Activated CD8-positive, alpha-beta memory T cell treated with anti-CD3 and anti-CD28 coated beads for 24 hours (primary cell): ENCODE results near the gene HBB.
"Not testable (repeated sequence)": the region's sequence is repeated elsewhere in the genome, so short reads cannot be mapped to it uniquely, and the experiment has no call there.

Experiments
- DNase-seq: peaks from one replicate; pipeline ENCODE4 v3.0.0-alpha.2; 2020

Gene HBB

GRCh38 chr11:5226732-5227310, at the start of gene HBB:
TSS of gene HBB (minus strand) at chr11:5227071. CDS start at chr11:5227021, 50 bp downstream.
- no peak for DNase-seq

GRCh38 chr11:5275369-5276110, 48.7 kb upstream of the HBB start:
- no peak for DNase-seq

GRCh38 chr11:5274395-5274794, 47.5 kb upstream of the HBB start:
- DNase-seq: no peak

DNA sequence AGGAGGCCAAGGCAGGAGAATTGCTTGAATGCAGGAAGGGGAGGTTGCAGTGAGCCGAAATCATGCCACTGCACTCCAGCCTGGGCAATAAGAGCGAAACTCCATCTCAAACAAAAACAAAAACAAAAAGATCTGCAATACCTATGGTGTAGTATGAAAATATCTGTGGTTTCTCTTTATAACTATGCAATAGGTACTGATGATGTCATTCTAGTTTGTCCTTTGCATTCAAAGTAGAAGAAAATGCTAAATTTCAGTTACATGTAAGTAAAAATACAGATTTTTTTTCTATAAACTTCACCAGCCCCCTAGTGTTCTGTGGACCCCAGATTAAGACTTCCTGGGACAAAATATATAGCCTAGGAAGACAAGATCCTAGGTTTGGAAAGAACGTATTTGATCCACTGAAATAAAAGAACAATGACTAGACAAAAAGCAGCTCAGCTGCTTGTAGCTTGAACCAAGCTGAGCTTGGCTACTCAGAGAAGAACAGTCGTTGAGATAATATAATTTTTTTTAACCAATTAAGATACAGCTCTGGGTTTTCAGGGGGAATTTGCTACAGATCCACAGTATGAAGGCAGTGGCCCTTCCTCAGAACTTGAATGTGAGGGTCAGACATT, 45.6 kb upstream of the HBB start:
- no peak for DNase-seq

DNA sequence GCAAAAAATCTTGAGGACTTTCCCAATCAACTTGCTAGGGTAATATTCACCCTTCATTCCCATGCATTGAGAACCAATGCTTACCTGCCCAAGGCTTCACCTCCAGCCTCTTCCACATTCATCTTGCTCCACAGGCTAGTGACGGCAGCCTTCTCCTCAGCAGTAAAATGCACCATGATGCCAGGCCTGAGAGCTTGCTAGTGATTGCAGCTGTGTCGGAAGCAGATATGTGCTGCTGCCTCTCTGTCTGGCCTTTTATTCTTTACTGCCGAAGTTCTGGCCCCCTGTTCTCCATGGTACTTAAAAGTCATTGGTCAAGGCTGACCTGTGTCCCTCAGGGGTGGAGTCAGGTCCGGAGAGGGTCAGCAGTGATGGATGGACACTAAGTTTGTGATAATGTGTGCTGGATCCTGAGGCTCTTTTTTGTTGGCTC, 42.9 kb upstream of the HBB start, which contains the start of gene HBE1:
HBE1 (minus strand) TSS at position 231 of the 433 bp plus-strand sequence; CDS start at position 176, 55 bp downstream.
- no peak for DNase-seq

- no peak for DNase-seq
These were observed 40.2 kb upstream of the HBB start for GRCh38 chr11:5267033-5267563.

DNA sequence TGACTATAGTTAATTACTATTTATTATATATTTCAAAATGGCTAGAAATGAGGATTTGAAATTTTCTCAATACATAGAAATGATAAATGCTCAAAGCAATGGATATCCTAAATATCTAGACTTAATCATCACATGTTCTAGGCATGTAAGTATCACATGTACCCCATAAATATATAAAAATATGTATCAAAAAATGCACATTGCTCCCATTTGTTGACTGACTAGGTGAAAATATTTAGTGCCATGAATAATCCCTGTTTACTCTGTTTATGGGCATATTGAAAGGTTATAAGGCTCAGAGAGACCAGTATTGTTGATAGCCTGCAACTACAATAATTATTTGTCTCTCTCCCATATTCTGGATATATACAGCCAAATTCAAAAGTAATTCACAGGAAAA, 39.7 kb upstream of the HBB start:
- DNase-seq: no peak

DNA sequence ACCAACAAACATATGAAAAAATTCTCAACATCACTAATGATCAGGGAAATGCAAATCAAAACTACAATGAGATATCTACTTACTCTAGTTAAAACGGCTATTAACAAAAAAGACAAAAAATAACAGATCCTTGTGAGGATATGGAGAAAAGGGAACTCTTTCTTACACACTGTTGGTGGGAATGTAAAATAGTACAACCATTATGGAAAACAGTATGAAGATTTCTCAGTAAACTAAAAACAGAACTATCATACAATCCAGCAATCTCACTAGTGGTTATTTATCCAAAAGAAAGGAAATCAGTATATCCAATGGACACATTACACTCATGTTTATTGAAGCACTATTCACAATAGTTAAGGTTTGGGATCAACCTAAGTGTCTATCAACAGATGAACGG, 39.0 kb upstream of the HBB start:
- no peak for DNase-seq

DNA sequence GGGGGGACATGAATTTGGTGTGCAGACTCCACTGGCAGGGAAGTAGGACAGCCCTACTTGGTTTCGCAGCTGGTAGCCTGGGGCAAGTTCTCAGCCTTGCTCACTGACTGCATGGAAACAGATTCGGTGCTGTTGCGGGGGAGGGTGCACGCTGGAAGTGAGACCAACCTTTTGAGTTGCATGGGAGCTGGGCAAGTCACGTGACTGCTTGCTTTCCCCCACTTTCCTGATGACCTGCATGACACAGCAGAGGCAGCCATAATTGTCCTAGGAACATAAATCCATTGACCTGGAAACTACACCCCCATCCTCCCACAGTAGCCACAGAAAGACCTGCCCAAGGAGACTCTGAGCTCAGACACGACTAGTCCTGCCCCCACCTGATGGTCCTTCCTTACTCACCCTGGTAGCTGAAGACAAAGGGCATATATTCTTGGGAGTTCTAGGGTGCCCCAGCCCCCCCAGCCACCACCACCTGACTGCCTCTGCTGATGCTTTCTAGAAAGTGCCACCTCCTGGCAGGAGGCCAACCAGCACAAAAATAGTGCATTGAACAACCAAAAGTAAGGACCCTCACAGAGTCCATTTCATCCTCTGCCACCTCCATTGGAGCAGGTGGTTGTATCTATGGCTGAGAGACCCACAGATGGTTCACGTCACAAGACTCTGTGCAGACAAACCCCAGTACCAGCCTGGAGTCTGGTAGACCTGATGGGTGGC, 31.8 kb upstream of the HBB start:
- no peak for DNase-seq

DNA sequence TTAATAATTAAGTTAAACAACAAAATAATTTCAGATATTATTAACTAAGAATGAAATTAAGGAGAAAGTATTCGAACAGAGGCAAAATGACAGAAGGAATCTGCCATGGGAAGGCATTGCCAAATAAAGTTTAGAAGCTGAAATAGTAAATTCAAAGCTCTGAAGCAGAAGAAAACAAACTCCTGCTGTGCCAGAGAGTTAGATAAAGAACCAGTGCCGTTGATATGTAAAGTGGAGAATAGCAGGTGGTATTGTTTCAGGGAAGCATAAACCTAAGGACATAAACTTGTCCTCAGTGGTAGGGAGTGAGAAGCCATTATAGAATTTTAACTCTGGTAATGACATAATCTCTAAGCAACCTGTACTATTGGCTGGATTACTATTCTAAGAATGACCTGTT, 30.4 kb upstream of the HBB start:
- DNase-seq: no peak

DNA sequence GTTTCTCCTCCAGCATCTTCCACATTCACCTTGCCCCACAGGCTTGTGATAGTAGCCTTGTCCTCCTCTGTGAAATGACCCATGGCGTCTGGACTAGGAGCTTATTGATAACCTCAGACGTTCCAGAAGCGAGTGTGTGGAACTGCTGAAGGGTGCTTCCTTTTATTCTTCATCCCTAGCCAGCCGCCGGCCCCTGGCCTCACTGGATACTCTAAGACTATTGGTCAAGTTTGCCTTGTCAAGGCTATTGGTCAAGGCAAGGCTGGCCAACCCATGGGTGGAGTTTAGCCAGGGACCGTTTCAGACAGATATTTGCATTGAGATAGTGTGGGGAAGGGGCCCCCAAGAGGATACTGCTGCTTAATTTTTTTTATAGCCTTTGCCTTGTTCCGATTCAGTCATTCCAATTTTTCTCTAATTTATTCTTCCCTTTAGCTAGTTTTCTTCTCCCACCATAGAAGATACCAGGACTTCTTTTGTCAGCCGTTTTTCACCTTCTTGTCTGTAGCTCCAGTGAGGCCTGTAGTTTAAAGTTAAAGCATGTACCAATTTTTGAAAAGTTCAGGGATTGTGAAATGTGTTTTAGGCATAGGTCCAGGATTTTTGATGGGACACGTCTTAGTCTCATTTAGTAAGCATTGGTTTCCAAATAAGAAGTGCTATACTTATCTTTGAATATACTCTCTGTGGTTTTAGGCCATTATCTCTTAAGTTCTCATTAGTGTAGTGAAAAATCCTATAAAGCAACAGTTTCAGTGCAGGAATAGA, 28.0 kb upstream of the HBB start, which contains the start of gene HBG2:
HBG2 (minus strand) TSS at position 136 of the 768 bp plus-strand sequence; CDS start at position 83, 53 bp downstream.
- not testable (repeated sequence) for DNase-seq

DNA sequence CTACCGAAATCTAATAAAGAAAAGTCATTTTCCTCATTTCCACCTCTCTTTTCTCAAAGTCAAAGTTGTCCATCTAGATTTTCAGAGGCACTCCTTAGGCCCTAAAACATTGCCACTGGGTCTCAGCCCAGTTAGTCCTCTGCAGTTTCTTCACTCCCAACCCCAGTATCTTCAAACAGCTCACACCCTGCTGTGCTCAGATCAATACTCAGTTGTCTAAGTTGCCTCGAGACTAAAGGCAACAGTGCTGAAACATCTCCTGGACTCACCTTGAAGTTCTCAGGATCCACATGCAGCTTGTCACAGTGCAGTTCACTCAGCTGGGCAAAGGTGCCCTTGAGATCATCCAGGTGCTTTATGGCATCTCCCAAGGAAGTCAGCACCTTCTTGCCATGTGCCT, 27.2 kb upstream of the HBB start:
- DNase-seq: not testable (repeated sequence)

GRCh38 chr11:5253440-5253839, 26.6 kb upstream of the HBB start:
- DNase-seq: not testable (repeated sequence)

DNA sequence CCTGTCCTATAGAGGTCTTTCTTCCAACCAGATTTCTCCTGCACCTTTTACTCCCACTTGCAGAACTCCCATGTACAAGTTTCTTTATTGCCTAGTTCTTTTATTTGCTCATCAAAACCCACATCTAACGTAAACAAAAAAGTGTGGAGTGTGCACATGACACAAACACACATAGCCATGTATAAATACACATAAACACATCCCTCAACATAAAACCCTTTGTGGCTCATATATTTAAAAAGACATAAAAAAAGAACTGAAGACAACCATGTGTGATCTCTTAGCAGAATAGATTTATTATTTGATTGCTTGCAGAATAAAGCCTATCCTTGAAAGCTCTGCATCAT, 26.0 kb upstream of the HBB start:
- DNase-seq: no peak

DNA sequence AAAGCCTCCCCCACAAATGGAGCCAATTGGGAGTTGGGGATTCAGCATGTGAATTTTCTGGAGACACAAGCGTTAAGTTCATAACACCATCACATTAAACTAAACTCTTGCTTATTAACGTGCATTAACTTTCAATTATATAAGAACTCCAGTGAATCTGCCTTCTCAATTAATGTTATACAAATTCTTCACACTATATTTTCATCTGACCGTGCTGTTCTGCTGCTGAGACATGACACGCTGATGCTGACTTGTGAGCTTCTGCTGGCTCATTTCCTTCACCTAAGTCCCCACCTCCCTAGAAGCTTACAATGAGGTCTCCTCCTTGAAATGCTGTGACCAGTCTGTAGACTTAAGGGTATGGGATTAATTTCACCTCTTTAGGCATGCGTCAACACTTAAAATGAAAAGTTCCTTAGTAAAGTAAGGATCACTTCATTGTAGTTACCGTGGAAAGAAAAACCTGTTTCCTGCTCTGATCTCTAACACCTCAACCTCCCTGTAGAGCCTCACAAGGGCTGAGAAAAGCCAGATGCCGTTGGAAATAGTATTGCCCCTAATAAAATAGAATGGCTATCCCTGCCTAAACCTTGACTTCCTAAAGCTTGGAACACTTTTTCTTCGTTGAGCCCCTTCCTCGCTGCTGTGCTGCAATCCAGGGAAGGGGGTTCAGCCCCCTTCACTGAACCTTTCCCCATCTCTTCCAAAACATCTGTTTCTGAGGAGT, 25.5 kb upstream of the HBB start:
- no peak for DNase-seq

GRCh38 chr11:5251746-5252145, 24.9 kb upstream of the HBB start:
- no peak for DNase-seq

GRCh38 chr11:5250543-5251204, 23.8 kb upstream of the HBB start:
- DNase-seq: no peak

- DNase-seq: not testable (repeated sequence)
These were observed 23.0 kb upstream of the HBB start, which contains the start of gene HBG1 for GRCh38 chr11:5249807-5250396. TSS of gene HBG1 (minus strand) at chr11:5249857. CDS start at chr11:5249804, 53 bp downstream.

- DNase-seq: not testable (repeated sequence)
These were observed 21.6 kb upstream of the HBB start for GRCh38 chr11:5248498-5248897.

GRCh38 chr11:5247472-5248192, 20.8 kb upstream of the HBB start:
- DNase-seq: no peak
